Activated naive CD4-positive, alpha-beta T cell treated with anti-CD3 and anti-CD28 coated beads, Interleukin-2, amount 50 U/mL, for 24 hours (primary cell): Measurements from ENCODE around the gene CACNA2D4.
A peak's percentile ranks its signal among the peaks of the same experiment; 100 is the strongest.

Experiments
- H3K27ac Mint-ChIP-seq: one replicate; pipeline ENCODE4 v1.8.0; 2021; ENCODE audit warnings: mild to moderate bottlenecking, mixed read lengths
- H3K27me3 Mint-ChIP-seq: one replicate; pipeline ENCODE4 v1.8.0; 2021; ENCODE audit warnings: mixed read lengths
- H3K36me3 Mint-ChIP-seq: one replicate; pipeline ENCODE4 v1.8.0; 2021; ENCODE audit warnings: mixed read lengths
- H3K4me1 Mint-ChIP-seq: one replicate; pipeline ENCODE4 v1.8.0; 2021; ENCODE audit warnings: mixed read lengths
- H3K4me3 Mint-ChIP-seq: one replicate; pipeline ENCODE4 v1.8.0; 2021; ENCODE audit warnings: mild to moderate bottlenecking, mixed read lengths
- H3K9me3 Mint-ChIP-seq: one replicate; pipeline ENCODE4 v1.8.0; 2021; ENCODE audit warnings: mixed read lengths

The CACNA2D4 gene

GRCh38 chr12:1927751-1928351, 9.4 kb upstream of the CACNA2D4 start:
- peaks cover 25% of the 10 kb centered on the region for H3K4me1 Mint-ChIP-seq
- no peak overlapping the region for H3K4me3 Mint-ChIP-seq
- H3K27me3 Mint-ChIP-seq: no peaks in the 10 kb centered on the region
- H3K36me3 Mint-ChIP-seq: no peaks in the 10 kb centered on the region
- H3K27ac Mint-ChIP-seq: no peak overlapping the region
- H3K9me3 Mint-ChIP-seq: no peaks in the 10 kb centered on the region

GRCh38 chr12:1927051-1927680, 8.7 kb upstream of the CACNA2D4 start:
- H3K27me3 Mint-ChIP-seq: no peaks in the 10 kb centered on the region
- no peaks in the 10 kb centered on the region for H3K9me3 Mint-ChIP-seq
- no peak overlapping the region for H3K27ac Mint-ChIP-seq
- H3K4me3 Mint-ChIP-seq: no peak overlapping the region
- peaks cover 25% of the 10 kb centered on the region for H3K4me1 Mint-ChIP-seq
- no peaks in the 10 kb centered on the region for H3K36me3 Mint-ChIP-seq

DNA sequence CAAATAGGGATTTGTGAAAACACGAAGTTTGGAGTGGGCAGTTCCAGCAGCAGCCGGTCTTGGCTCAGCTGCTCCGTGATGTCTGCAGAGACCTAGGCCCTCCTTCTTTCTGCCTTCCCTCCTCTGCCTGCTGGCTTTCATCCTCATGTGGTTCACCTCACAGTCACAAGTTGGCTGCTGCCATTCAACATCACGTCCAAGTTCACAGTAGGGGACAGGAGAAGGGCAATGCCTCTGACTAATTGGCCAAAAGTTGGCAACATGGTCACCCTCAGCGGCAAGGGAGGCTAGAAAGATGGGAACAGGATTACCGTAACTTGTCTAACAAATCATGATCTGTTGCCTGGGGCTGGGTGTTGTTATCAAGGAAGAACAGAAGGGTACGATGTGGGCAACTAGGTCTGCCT, 7.8 kb upstream of the CACNA2D4 start:
- peaks cover 25% of the 10 kb centered on the region for H3K4me1 Mint-ChIP-seq
- H3K4me3 Mint-ChIP-seq: no peak overlapping the region
- no peak overlapping the region for H3K27ac Mint-ChIP-seq
- no peaks in the 10 kb centered on the region for H3K27me3 Mint-ChIP-seq
- H3K36me3 Mint-ChIP-seq: no peaks in the 10 kb centered on the region
- no peaks in the 10 kb centered on the region for H3K9me3 Mint-ChIP-seq

DNA sequence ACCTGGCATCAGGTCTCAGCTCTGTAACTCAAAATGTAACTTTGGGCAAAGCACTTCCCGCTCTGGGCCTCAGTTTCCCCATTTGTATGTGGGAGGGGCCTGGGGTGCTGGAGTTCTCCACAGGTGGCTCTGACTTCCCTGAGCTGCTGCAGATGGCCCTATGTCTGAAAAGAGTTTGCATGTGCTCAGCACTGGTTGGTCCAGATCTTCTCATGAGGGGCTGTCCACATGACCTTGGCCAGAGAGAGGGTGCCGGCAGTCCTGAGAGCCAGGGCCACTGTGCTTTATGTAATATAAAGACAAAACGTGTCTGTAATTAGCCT, 7.2 kb upstream of the CACNA2D4 start:
- no peak overlapping the region for H3K4me3 Mint-ChIP-seq

GRCh38 chr12:1924996-1925683, 6.7 kb upstream of the CACNA2D4 start:
- peaks cover 3% of the 10 kb centered on the region for H3K27me3 Mint-ChIP-seq
- H3K27ac Mint-ChIP-seq: peak overlapping the region; percentile 41
- H3K4me3 Mint-ChIP-seq: no peak overlapping the region
- no peaks in the 10 kb centered on the region for H3K9me3 Mint-ChIP-seq
- H3K36me3 Mint-ChIP-seq: no peaks in the 10 kb centered on the region
- peaks cover 25% of the 10 kb centered on the region for H3K4me1 Mint-ChIP-seq

More for the DNA sequence above, 7.2 kb upstream of the CACNA2D4 start:
- H3K9me3 Mint-ChIP-seq: no peaks in the 10 kb centered on the region
- H3K36me3 Mint-ChIP-seq: no peaks in the 10 kb centered on the region
- peaks cover 3% of the 10 kb centered on the region for H3K27me3 Mint-ChIP-seq
- H3K27ac Mint-ChIP-seq: no peak overlapping the region
- H3K4me1 Mint-ChIP-seq: peaks cover 25% of the 10 kb centered on the region

- Mint-ChIP-seq H3K27ac (no peak overlapping the region), H3K4me3 (no peak overlapping the region), H3K27me3 (peaks cover 3% of the 10 kb centered on the region), H3K9me3 (no peaks in the 10 kb centered on the region), H3K36me3 (no peaks in the 10 kb centered on the region), H3K4me1 (peaks cover 17% of the 10 kb centered on the region)
Measured at GRCh38 chr12:1922985-1923384, 4.5 kb upstream of the CACNA2D4 start.

- Mint-ChIP-seq H3K9me3 (no peaks in the 10 kb centered on the region), H3K4me1 (peaks cover 23% of the 10 kb centered on the region), H3K4me3 (no peak overlapping the region), H3K27ac (no peak overlapping the region), H3K27me3 (peaks cover 4% of the 10 kb centered on the region), H3K36me3 (no peaks in the 10 kb centered on the region)
Measured at GRCh38 chr12:1922075-1922709, 3.7 kb upstream of the CACNA2D4 start.

GRCh38 chr12:1920971-1921370, 2.5 kb upstream of the CACNA2D4 start:
- Mint-ChIP-seq H3K4me3 (no peak overlapping the region), H3K27ac (no peak overlapping the region), H3K36me3 (no peaks in the 10 kb centered on the region), H3K4me1 (peaks cover 30% of the 10 kb centered on the region), H3K27me3 (peaks cover 4% of the 10 kb centered on the region), H3K9me3 (no peaks in the 10 kb centered on the region)

- Mint-ChIP-seq H3K4me1 (peaks cover 34% of the 10 kb centered on the region), H3K9me3 (no peaks in the 10 kb centered on the region), H3K27ac (no peak overlapping the region), H3K36me3 (no peaks in the 10 kb centered on the region), H3K4me3 (no peak overlapping the region), H3K27me3 (peaks cover 4% of the 10 kb centered on the region)
Measured at GRCh38 chr12:1920436-1920835, 2.0 kb upstream of the CACNA2D4 start.

DNA sequence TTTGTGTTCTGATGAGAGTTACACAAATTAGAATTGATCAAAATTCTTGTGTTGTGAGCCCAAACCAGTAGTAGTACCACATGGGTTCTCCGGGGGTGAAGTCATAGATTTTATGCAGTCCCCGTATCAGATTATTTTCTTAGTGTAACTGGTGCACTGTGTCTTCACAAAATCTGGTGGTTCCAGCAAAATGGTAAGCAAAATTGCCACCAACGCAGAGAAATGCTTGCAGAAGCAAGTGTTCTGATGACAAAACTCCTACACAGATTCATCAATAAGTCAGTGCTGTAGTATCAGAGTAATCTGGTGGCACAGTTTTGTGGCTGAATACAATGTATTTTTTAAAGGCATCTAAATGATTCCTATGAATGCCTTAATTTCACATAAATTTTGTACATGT, 1.3 kb upstream of the CACNA2D4 start:
- no peaks in the 10 kb centered on the region for H3K9me3 Mint-ChIP-seq

DNA sequence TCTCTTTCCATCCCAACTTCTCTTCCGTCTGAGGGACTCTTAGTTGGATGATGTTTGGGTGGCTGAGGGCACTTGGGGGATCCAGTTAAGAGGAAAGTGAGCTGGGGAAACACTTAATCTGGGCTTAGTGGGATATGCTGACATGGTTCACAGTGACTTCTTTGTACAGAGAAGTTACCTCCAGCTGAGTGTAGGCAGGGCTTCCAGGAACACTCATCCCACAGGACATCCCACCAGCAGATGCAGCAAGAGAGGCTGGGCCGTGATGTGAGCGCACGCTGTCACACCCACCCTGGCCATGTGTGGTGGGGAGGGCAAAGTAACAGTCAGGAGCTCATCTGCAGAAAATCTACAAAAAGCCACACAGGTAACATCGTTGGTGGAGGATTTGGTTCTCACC, 832 bp upstream of the CACNA2D4 start:
- no peaks in the 10 kb centered on the region for H3K36me3 Mint-ChIP-seq
- H3K4me3 Mint-ChIP-seq: no peak overlapping the region
- no peak overlapping the region for H3K27ac Mint-ChIP-seq
- H3K9me3 Mint-ChIP-seq: no peaks in the 10 kb centered on the region
- peaks cover 4% of the 10 kb centered on the region for H3K27me3 Mint-ChIP-seq
- H3K4me1 Mint-ChIP-seq: peaks cover 30% of the 10 kb centered on the region

More for the DNA sequence above, 1.3 kb upstream of the CACNA2D4 start:
- H3K27me3 Mint-ChIP-seq: peaks cover 4% of the 10 kb centered on the region
- H3K4me1 Mint-ChIP-seq: peaks cover 34% of the 10 kb centered on the region
- H3K4me3 Mint-ChIP-seq: no peak overlapping the region
- H3K27ac Mint-ChIP-seq: no peak overlapping the region
- H3K36me3 Mint-ChIP-seq: no peaks in the 10 kb centered on the region

GRCh38 chr12:1918884-1919236, 408 bp upstream of the CACNA2D4 start:
- no peaks in the 10 kb centered on the region for H3K9me3 Mint-ChIP-seq
- H3K4me3 Mint-ChIP-seq: no peak overlapping the region
- H3K36me3 Mint-ChIP-seq: no peaks in the 10 kb centered on the region
- peaks cover 4% of the 10 kb centered on the region for H3K27me3 Mint-ChIP-seq
- no peak overlapping the region for H3K27ac Mint-ChIP-seq
- H3K4me1 Mint-ChIP-seq: peaks cover 29% of the 10 kb centered on the region

- Mint-ChIP-seq H3K36me3 (no peaks in the 10 kb centered on the region), H3K9me3 (no peaks in the 10 kb centered on the region), H3K4me3 (no peak overlapping the region)
Measured at GRCh38 chr12:1917172-1918070, 1.0 kb downstream of the CACNA2D4 start.

DNA sequence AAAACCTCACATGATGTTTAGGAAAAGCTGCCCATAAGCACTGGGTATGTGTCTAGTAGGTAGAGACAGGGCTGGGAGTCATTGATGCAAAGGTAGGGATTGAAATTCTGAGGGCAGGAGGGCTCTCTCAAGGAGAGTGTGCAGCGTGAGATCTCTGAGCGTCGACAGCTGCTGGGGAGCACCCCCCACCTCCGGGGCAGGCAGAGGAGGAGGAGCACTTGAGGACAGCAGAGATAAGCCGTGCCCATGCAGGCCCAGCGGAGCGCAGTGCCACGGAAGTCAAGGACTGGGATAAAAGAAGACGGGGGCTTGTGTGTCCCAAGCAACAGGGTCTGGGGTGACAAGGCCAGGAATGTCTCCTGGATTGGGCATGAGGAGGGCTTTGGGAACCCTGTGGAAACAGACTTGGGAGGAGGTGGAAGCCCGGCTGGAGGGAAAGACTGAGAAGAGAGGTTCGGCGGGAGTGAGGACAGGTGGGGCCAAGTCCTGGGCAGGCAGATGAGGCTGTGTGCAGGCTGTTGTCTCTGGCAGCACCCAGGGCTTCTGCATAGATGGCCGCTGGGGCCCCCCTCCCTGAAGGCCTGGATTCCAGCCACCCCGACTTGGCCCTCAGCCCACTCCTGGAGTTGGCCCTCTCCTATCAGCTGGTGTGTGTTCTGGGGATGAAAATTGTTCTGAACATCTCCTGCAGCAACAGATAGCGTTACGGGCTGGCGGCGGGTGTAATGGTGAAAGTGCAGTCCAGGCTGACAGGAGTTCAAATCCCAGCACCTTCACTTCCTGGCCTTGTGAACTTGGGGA, 1.9 kb downstream of the CACNA2D4 start:
- Mint-ChIP-seq H3K27ac (no peak overlapping the region), H3K4me1 (peaks cover 25% of the 10 kb centered on the region), H3K27me3 (peaks cover 4% of the 10 kb centered on the region), H3K36me3 (no peaks in the 10 kb centered on the region), H3K9me3 (no peaks in the 10 kb centered on the region), H3K4me3 (no peak overlapping the region)

More at GRCh38 chr12:1917172-1918070, 1.0 kb downstream of the CACNA2D4 start:
- Mint-ChIP-seq H3K27ac (no peak overlapping the region), H3K4me1 (peaks cover 25% of the 10 kb centered on the region), H3K27me3 (peaks cover 4% of the 10 kb centered on the region)
